Parathyroid adenoma (tissue), 2 donors: Measurements from ENCODE around the gene IRGQ.

Experiments used
- H2AFZ ChIP-seq: fragments of 300-600 bp; sonication (generic); one replicate; pipeline ENCODE4 v1.7.0; 2017; ENCODE audit warnings: antibody characterized with exemption, mild to moderate bottlenecking
- H3K27ac ChIP-seq: fragments of 300-600 bp; sonication (generic); one replicate; pipeline ENCODE4 v1.7.0; 2017
- H3K27me3 ChIP-seq: fragments of 300-600 bp; sonication (generic); one replicate; pipeline ENCODE4 v1.7.0; 2017; ENCODE audit warnings: low read length; ENCODE audit not compliant: control insufficient read depth, insufficient read depth
- H3K36me3 ChIP-seq: fragments of 300-600 bp; sonication (generic); one replicate; pipeline ENCODE4 v1.7.0; 2017; ENCODE audit warnings: low read length; ENCODE audit not compliant: control insufficient read depth, insufficient read depth
- H3K4me1 ChIP-seq: fragments of 300-600 bp; sonication (generic); one replicate; pipeline ENCODE4 v1.7.0; 2017; ENCODE audit warnings: control low read depth
- H3K4me2 ChIP-seq: fragments of 300-600 bp; sonication (generic); one replicate; pipeline ENCODE4 v1.7.0; 2017; ENCODE audit warnings: low read length
- H3K4me3 ChIP-seq: fragments of 300-600 bp; sonication (generic); one replicate; pipeline ENCODE4 v1.7.0; 2017; ENCODE audit warnings: low read depth, low read length
- H3K79me2 ChIP-seq: fragments of 300-600 bp; sonication (generic); one replicate; pipeline ENCODE4 v1.7.0; 2017; ENCODE audit warnings: control low read depth
- H3K9ac ChIP-seq: fragments of 300-600 bp; sonication (generic); one replicate; pipeline ENCODE4 v1.7.0; 2017; ENCODE audit warnings: mild to moderate bottlenecking
- H3K9me3 ChIP-seq: fragments of 300-600 bp; sonication (generic); one replicate; pipeline ENCODE4 v1.7.0; 2017; ENCODE audit warnings: low read length; ENCODE audit not compliant: control insufficient read depth
- TF ChIP-seq, protein P1 (sequence below): fragments of 300-600 bp; sonication (generic); IDR thresholded peaks from one replicate; pipeline ENCODE4 v1.7.0; 2017; ENCODE audit warnings: antibody characterized with exemption, mild to moderate bottlenecking
- donor health status: primary hyperparathyroidism.

Gene IRGQ

GRCh38 chr19:43569657-43570056 lies 26.3 kb downstream of the IRGQ start:
- no peak overlapping the region for H3K9ac ChIP-seq
- no peak overlapping the region for H3K4me2 ChIP-seq
- no peaks in the 10 kb centered on the region for H3K27me3 ChIP-seq
- H2AFZ ChIP-seq: no peak overlapping the region
- TF ChIP-seq, protein P1, sequence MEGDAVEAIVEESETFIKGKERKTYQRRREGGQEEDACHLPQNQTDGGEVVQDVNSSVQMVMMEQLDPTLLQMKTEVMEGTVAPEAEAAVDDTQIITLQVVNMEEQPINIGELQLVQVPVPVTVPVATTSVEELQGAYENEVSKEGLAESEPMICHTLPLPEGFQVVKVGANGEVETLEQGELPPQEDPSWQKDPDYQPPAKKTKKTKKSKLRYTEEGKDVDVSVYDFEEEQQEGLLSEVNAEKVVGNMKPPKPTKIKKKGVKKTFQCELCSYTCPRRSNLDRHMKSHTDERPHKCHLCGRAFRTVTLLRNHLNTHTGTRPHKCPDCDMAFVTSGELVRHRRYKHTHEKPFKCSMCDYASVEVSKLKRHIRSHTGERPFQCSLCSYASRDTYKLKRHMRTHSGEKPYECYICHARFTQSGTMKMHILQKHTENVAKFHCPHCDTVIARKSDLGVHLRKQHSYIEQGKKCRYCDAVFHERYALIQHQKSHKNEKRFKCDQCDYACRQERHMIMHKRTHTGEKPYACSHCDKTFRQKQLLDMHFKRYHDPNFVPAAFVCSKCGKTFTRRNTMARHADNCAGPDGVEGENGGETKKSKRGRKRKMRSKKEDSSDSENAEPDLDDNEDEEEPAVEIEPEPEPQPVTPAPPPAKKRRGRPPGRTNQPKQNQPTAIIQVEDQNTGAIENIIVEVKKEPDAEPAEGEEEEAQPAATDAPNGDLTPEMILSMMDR: no peak
- H3K79me2 ChIP-seq: peaks cover 48% of the 10 kb centered on the region
- no peak overlapping the region for H3K27ac ChIP-seq
- no peaks in the 10 kb centered on the region for H3K9me3 ChIP-seq
- H3K4me3 ChIP-seq: no peak overlapping the region
- H3K4me1 ChIP-seq: no peaks in the 10 kb centered on the region
- H3K36me3 ChIP-seq: no peaks in the 10 kb centered on the region

GRCh38 chr19:43564800-43565199 lies 31.1 kb downstream of the IRGQ start:
- H3K27me3 ChIP-seq: no peaks in the 10 kb centered on the region
- H3K27ac ChIP-seq: no peak overlapping the region
- H3K4me2 ChIP-seq: no peak overlapping the region
- no peaks in the 10 kb centered on the region for H3K36me3 ChIP-seq
- no peak overlapping the region for H3K4me3 ChIP-seq
- no peaks in the 10 kb centered on the region for H3K9me3 ChIP-seq
- no peak overlapping the region for H3K9ac ChIP-seq
- no peaks in the 10 kb centered on the region for H3K4me1 ChIP-seq
- H3K79me2 ChIP-seq: peaks cover 49% of the 10 kb centered on the region
- H2AFZ ChIP-seq: no peak overlapping the region
- TF ChIP-seq, protein P1: no peak

DNA sequence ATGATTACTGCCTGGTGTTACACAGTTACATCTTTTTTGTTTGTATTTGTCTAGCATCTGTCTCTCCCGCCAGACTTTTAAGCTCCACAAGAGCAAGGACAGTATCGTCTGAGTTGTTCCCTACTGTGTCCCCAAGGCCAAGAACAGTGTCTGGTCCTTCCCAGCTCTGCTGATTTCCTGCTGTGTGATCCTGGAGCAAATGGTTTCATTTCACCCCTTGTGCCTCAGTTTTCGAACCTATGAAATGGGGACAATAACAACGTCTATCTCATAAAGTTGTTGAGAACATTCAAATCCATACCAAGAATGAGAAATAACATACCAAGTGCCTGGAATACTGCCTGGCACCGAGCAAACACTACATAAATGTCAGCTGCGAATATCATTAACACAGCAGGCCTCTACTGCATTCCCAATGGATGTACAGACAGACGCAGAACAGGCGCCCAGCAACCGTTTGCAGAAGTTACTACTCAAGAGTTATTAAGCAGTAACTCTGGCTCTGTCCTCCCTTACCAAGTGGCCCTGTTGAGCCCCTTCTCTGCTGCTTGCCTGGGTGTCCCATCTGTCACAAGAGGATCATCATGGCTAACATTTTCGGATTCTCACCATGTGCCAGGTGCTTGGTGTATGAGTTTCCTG lies 32.0 kb downstream of the IRGQ start:
- Histone ChIP-seq H3K4me1 (no peaks in the 10 kb centered on the region), H3K27me3 (no peaks in the 10 kb centered on the region), H3K79me2 (peaks cover 44% of the 10 kb centered on the region), H2AFZ (no peak overlapping the region), H3K27ac (no peak overlapping the region), H3K36me3 (no peaks in the 10 kb centered on the region), H3K9ac (no peak overlapping the region), H3K4me2 (no peak overlapping the region), H3K9me3 (no peaks in the 10 kb centered on the region), H3K4me3 (no peak overlapping the region)
- TF ChIP-seq, protein P1: no peak

GRCh38 chr19:43562698-43563241 lies 33.2 kb downstream of the IRGQ start:
- Histone ChIP-seq H3K4me2 (no peak overlapping the region), H2AFZ (no peak overlapping the region), H3K27me3 (no peaks in the 10 kb centered on the region), H3K27ac (no peak overlapping the region), H3K4me1 (no peaks in the 10 kb centered on the region), H3K36me3 (no peaks in the 10 kb centered on the region), H3K4me3 (no peak overlapping the region), H3K79me2 (peaks cover 39% of the 10 kb centered on the region), H3K9me3 (no peaks in the 10 kb centered on the region), H3K9ac (no peak overlapping the region)
- TF ChIP-seq, protein P1: no peak

DNA sequence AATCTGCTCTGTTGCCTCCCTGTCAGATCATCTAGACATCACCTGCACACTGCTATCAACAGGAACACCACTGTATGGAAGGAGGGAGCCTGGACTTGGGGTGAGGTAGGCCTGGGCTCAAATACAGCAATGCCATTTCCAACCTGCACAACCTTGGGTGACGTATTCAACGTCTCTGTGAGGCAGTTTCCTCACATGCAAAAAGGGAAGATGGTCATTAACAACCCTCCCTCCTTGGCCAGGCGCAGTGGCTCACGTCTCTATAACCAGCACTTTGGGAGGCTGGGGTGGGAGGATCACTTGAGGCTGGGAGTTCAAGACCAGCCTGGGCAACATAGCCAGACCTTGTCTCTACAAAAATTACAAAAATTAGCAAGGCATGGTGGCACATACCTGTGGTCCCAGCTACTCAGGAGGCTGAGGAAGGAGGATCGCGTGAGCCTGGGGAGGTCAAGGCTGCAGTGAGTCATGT lies 33.7 kb downstream of the IRGQ start:
- no peak overlapping the region for H2AFZ ChIP-seq
- no peak overlapping the region for H3K9ac ChIP-seq
- H3K4me2 ChIP-seq: no peak overlapping the region
- no peaks in the 10 kb centered on the region for H3K9me3 ChIP-seq
- H3K4me1 ChIP-seq: no peaks in the 10 kb centered on the region
- H3K27me3 ChIP-seq: no peaks in the 10 kb centered on the region
- no peaks in the 10 kb centered on the region for H3K36me3 ChIP-seq
- H3K27ac ChIP-seq: no peak overlapping the region
- TF ChIP-seq, protein P1: no peak
- no peak overlapping the region for H3K4me3 ChIP-seq
- peaks cover 36% of the 10 kb centered on the region for H3K79me2 ChIP-seq
